Body of pancreas (tissue), 4 donors: Measurements from ENCODE around the gene ITIH4. TPM values are rescaled to one million over a fixed set of nuclear protein-coding genes. Genes with fewer than 3 reads are reported as not detected.

Experiments used
- ATAC-seq: fragments of 150-250 bp; one replicate; pipeline ENCODE4 v1.9.1; 2016
- DNase-seq, 4 donors: peaks; one replicate each; pipeline ENCODE4 v3.0.0-alpha.2; 2019
- H3K27ac ChIP-seq, 4 donors: fragments of 200-600 bp; sonication (generic); 1 replicate in 3 of 4; 2 replicates in 1 of 4; pipeline versions ENCODE4 v1.5.1 to v1.6.1; 2016 to 2019; ENCODE audit warnings: mild to moderate bottlenecking in 1 of 4, mixed read lengths in 1 of 4, moderate library complexity in 1 of 4
- H3K27me3 ChIP-seq, 2 donors: fragments of 200-600 bp; sonication (generic); one replicate each; pipeline ENCODE4 v1.6.0; 2016; ENCODE audit warnings: mild to moderate bottlenecking in 1 of 2
- H3K36me3 ChIP-seq, 2 donors: fragments of 200-600 bp; sonication (generic); replicated peaks in 1 of 2; 2 replicates each; pipeline ENCODE4 v1.5.1; 2016; ENCODE audit warnings: low read depth in 2 of 2; ENCODE audit not compliant: insufficient read depth in 1 of 2
- H3K4me1 ChIP-seq: fragments of 200-600 bp; sonication (generic); one replicate; pipeline ENCODE4 v1.6.0; 2016
- H3K4me3 ChIP-seq, 2 donors: fragments of 200-600 bp; sonication (generic); 1 replicate in 1 of 2; 2 replicates in 1 of 2; pipeline ENCODE4 v1.5.1; 2016 to 2019
- H3K9me3 ChIP-seq, 3 donors: fragments of 200-600 bp; sonication (generic); 1 replicate in 2 of 3; 2 replicates in 1 of 3; pipeline ENCODE4 v1.5.1; 2016
- CTCF ChIP-seq, 7 experiments: fragments of 450-650 bp in 4 of 7; fragments of 200-600 bp in 3 of 7; sonication (generic) in 3 of 7; IDR thresholded peaks; one replicate each; pipeline ENCODE4 v1.5.1; 2016 to 2019; ENCODE audit warnings: antibody characterized with exemption in 7 of 7
- POLR2A ChIP-seq, 3 donors: fragments of 450-650 bp; IDR thresholded peaks; one replicate each; pipeline ENCODE4 v1.6.1; 2016; ENCODE audit warnings: antibody characterized with exemption in 3 of 3, mild to moderate bottlenecking in 2 of 3
- WGBS, 2 donors: methylation state at CpG; one replicate each; pipeline ENCODE4 v1.1.5; 2017; 5-methylcytosine and 5-hydroxymethylcytosine counted together
- intact Hi-C: fragments of 100-400 bp; cut with DNase I; formaldehyde crosslinking; loops from one replicate; pipeline ENCODE4 v1.15.1; 2023
- total RNA-seq, 2 donors: library from RNA; depleted of rRNA; stranded (reverse); fragments of >200 nt; gene quantifications; one replicate each; pipeline ENCODE4 v1.1.0, GENCODE V29; 2016

Gene ITIH4
- total RNA-seq, 2 donors from 2014 or later, result 60.7 to 86.7 TPM

- no peaks in the 10 kb centered on the region for H3K4me1 ChIP-seq
- TF ChIP-seq POLR2A (IDR thresholded peaks at IDR 0.05) (no peak), CTCF (IDR thresholded peaks at IDR 0.05) (peak in 5 of 7 experiments; percentile 14 to 31 (median 16))
- no peaks in the 10 kb centered on the region for H3K36me3 ChIP-seq
- ATAC-seq (no peak), DNase-seq (peak in 2 of 4 donors; percentile 14 to 23)
- H3K27me3 ChIP-seq, result no peaks in the 10 kb centered on the region
- no peaks in the 10 kb centered on the region for H3K9me3 ChIP-seq
- no peak overlapping the region for H3K27ac ChIP-seq
- whole genome bisulfite sequencing, 2 donors, result 62 to 83% methylated on average over 7 to 11 of the region's 11 CpGs
- intact Hi-C loops, result no loop called here
- no peak overlapping the region for H3K4me3 ChIP-seq
These were observed 9.7 kb downstream of the ITIH4 start for GRCh38 chr3:52820736-52821135.

GRCh38 chr3:52819936-52820335, 10.5 kb downstream of the ITIH4 start:
- WGBS, 2 donors, result 72 to 89% methylated on average over 1 to 2 of the region's 2 CpGs
- DNase-seq (no peak), ATAC-seq (no peak)
- Histone ChIP-seq H3K4me3 (no peak overlapping the region), H3K36me3 (no peaks in the 10 kb centered on the region), H3K27ac (no peak overlapping the region), H3K27me3 (no peaks in the 10 kb centered on the region), H3K9me3 (no peaks in the 10 kb centered on the region), H3K4me1 (no peaks in the 10 kb centered on the region)
- TF ChIP-seq CTCF (IDR thresholded peaks at IDR 0.05) (no peak), POLR2A (IDR thresholded peaks at IDR 0.05) (no peak)
- intact Hi-C loops, result no loop called here

- H3K27me3 ChIP-seq, result no peaks in the 10 kb centered on the region
These were observed 12.6 kb downstream of the ITIH4 start for GRCh38 chr3:52817860-52818259.

GRCh38 chr3:52817221-52817620, 13.3 kb downstream of the ITIH4 start:
- DNase-seq (no peak), ATAC-seq (no peak)
- intact Hi-C loops, result no loop called here
- H3K27me3 ChIP-seq, result no peaks in the 10 kb centered on the region
- TF ChIP-seq POLR2A (IDR thresholded peaks at IDR 0.05) (no peak), CTCF (IDR thresholded peaks at IDR 0.05) (no peak)
- H3K9me3 ChIP-seq, result no peaks in the 10 kb centered on the region
- 95 to 96% methylated on average over 10 of the region's 10 CpGs for WGBS, 2 donors
- H3K4me3 ChIP-seq, result no peak overlapping the region
- H3K4me1 ChIP-seq, result no peaks in the 10 kb centered on the region
- no peaks in the 10 kb centered on the region for H3K36me3 ChIP-seq
- no peak overlapping the region for H3K27ac ChIP-seq

More at GRCh38 chr3:52817860-52818259, 12.6 kb downstream of the ITIH4 start:
- DNase-seq (no peak), ATAC-seq (no peak)
- intact Hi-C loops, result no loop called here
- Histone ChIP-seq H3K9me3 (no peaks in the 10 kb centered on the region), H3K36me3 (no peaks in the 10 kb centered on the region), H3K27ac (no peak overlapping the region), H3K4me1 (no peaks in the 10 kb centered on the region), H3K4me3 (no peak overlapping the region)
- WGBS, 2 donors, result 85 to 96% methylated on average over 4 to 7 of the region's 7 CpGs
- no peak for TF ChIP-seq POLR2A (IDR thresholded peaks at IDR 0.05)
- no peak for TF ChIP-seq CTCF (IDR thresholded peaks at IDR 0.05)

GRCh38 chr3:52816654-52817053, 13.8 kb downstream of the ITIH4 start:
- DNase-seq (no peak), ATAC-seq (no peak)
- intact Hi-C loops, result no loop called here
- Histone ChIP-seq H3K27me3 (no peaks in the 10 kb centered on the region), H3K9me3 (no peaks in the 10 kb centered on the region), H3K4me3 (no peak overlapping the region), H3K36me3 (no peaks in the 10 kb centered on the region), H3K4me1 (no peaks in the 10 kb centered on the region), H3K27ac (no peak overlapping the region)
- TF ChIP-seq POLR2A (IDR thresholded peaks at IDR 0.05) (no peak), CTCF (IDR thresholded peaks at IDR 0.05) (no peak)
- 89 to 95% methylated on average over 9 to 10 of the region's 10 CpGs for WGBS, 2 donors
